GM18511 (cell line): ENCODE data around the gene HYCC1.
"Not testable (repeated sequence)": the region's sequence is repeated elsewhere in the genome, so short reads cannot be mapped to it uniquely, and the experiment has no call there.

Source experiments
- ATAC-seq: cut with Tn5 transposase; IDR thresholded peaks from one replicate; pipeline ENCODE4 v1.9.1; 2021; ENCODE audit warnings: mild to moderate bottlenecking, moderate library complexity; ENCODE audit not compliant: unreplicated experiment

HYCC1 gene

GRCh38 chr7:23013715-23014649 is at the start of gene HYCC1:
Gene HYCC1, minus strand, starts transcription at chr7:23014130. Its CDS starts 23,019 bp downstream, at chr7:22991111.
- peak; percentile 94 for ATAC-seq

GRCh38 chr7:23062452-23062851 is 48.5 kb upstream of the HYCC1 start:
- no peak for ATAC-seq

- ATAC-seq: no peak
These were observed 47.4 kb upstream of the HYCC1 start for GRCh38 chr7:23061327-23061726.

GRCh38 chr7:23058408-23059096 is 44.6 kb upstream of the HYCC1 start:
- no peak for ATAC-seq

- ATAC-seq: no peak
These were observed 41.8 kb upstream of the HYCC1 start for GRCh38 chr7:23055582-23056178.

GRCh38 chr7:23051124-23051485 is 37.2 kb upstream of the HYCC1 start:
- ATAC-seq: not testable (repeated sequence)

- not testable (repeated sequence) for ATAC-seq
These were observed 32.4 kb upstream of the HYCC1 start for GRCh38 chr7:23046336-23046735.

GRCh38 chr7:23045086-23045485 is 31.2 kb upstream of the HYCC1 start:
- ATAC-seq: not testable (repeated sequence)

GRCh38 chr7:23044581-23044980 is 30.7 kb upstream of the HYCC1 start:
- no peak for ATAC-seq

- no peak for ATAC-seq
These were observed 29.5 kb upstream of the HYCC1 start for GRCh38 chr7:23043441-23043840.

GRCh38 chr7:23039674-23040073 is 25.7 kb upstream of the HYCC1 start:
- ATAC-seq: not testable (repeated sequence)

GRCh38 chr7:23035542-23036371 is 21.8 kb upstream of the HYCC1 start:
- ATAC-seq: not testable (repeated sequence)

GRCh38 chr7:23027261-23027660 is 13.3 kb upstream of the HYCC1 start:
- no peak for ATAC-seq

- no peak for ATAC-seq
These were observed 12.2 kb upstream of the HYCC1 start for GRCh38 chr7:23026164-23026563.

GRCh38 chr7:23024454-23024853 is 10.5 kb upstream of the HYCC1 start:
- no peak for ATAC-seq

GRCh38 chr7:23022851-23023250 is 8.9 kb upstream of the HYCC1 start:
- no peak for ATAC-seq

- no peak for ATAC-seq
These were observed 8.4 kb upstream of the HYCC1 start for GRCh38 chr7:23022258-23022769.

- no peak for ATAC-seq
These were observed 7.7 kb upstream of the HYCC1 start for GRCh38 chr7:23021596-23021995.

- no peak for ATAC-seq
These were observed 6.9 kb upstream of the HYCC1 start for GRCh38 chr7:23020742-23021401.

- no peak for ATAC-seq
These were observed 4.8 kb upstream of the HYCC1 start for GRCh38 chr7:23018750-23019149.
